IPS-18c (cell line): Measurements from ENCODE around the gene CMBL.

Experiments
- H3K4me3 ChIP-seq: 2 replicates; pipeline ENCODE4 v1.7.0; 2013; ENCODE audit warnings: low read depth, mild to moderate bottlenecking, low read length, moderate library complexity; ENCODE audit not compliant: insufficient read depth
- H3K9me3 ChIP-seq: one replicate; pipeline ENCODE4 v1.6.1; 2013; ENCODE audit warnings: mild to moderate bottlenecking, low read length, moderate library complexity; ENCODE audit not compliant: control insufficient read depth, insufficient read depth

CMBL gene

DNA sequence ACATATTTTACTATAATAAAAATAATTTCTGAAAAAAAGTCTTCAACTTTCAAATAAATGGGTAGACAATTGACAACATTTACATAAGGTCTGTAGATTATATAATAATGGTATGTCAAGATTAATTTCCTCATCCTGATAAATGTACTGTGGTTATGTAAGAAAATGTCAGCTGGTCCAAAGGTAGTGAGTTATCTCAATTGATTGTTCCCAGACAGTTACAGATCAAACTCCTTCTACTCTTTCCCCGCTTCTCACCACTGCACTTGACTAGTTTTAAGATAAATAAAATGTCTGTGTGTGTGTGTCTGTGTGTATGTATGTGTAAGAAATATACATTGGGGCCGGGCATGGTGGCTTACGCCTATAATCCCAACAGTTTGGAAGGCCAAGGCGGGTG, 29.4 kb upstream of the CMBL start:
- Histone ChIP-seq H3K9me3 (no peaks in the 10 kb centered on the region), H3K4me3 (no peak overlapping the region)

DNA sequence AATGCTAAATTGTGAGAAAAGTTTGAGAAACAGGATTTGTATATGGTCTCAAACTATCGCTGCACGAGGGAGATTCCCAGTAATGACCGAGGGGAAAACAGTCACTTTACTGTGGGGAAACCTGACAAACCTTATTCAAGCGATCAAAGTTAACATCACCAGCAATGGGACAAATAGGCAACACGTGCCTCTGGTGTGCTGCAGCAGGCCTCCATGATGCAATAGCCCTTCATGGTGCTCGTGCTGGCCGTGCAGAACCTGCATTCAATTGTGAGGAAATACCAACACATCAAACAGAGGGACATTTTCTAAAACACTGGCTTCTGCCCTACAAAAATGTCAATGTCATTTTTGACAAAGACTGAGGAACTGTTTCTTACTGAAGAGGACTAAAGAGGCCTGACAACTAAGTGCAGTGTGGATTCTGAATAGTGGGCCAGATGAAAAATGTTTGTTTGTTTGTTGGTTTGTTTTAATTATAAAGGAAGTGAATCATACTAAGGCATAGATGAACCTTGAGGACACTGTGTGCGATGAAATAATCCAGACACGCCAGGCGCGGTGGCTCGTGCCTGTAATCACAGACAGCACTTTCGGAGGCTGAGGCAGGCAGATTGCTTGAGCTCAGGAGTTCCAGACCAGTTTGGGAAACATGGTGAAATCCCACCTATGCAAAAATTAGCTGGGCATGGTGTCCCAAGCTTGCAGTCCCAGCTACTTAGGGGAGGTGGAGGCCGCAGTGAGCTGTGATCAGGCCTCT, 28.2 kb upstream of the CMBL start:
- no peaks in the 10 kb centered on the region for H3K9me3 ChIP-seq
- H3K4me3 ChIP-seq, result no peak overlapping the region

DNA sequence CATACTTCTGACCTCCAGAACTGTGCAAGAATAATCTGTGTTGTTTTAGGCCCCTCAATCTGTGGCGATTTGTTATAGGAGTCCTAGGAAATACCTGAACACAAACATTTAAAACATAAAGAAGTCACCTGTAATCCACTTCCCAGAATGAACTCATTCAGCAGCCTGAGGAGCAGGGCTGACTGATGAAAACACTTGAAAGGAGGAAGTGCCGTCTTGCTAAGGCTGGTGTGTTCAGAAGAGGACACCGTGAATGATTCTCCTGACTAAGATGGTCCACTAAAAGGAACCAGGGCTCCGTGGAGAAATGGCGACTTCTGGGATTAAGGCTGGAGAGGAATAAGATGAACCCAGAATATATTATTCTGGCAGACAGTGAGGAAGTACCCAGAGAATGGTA, 27.1 kb upstream of the CMBL start:
- H3K9me3 ChIP-seq, result no peaks in the 10 kb centered on the region
- no peak overlapping the region for H3K4me3 ChIP-seq

DNA sequence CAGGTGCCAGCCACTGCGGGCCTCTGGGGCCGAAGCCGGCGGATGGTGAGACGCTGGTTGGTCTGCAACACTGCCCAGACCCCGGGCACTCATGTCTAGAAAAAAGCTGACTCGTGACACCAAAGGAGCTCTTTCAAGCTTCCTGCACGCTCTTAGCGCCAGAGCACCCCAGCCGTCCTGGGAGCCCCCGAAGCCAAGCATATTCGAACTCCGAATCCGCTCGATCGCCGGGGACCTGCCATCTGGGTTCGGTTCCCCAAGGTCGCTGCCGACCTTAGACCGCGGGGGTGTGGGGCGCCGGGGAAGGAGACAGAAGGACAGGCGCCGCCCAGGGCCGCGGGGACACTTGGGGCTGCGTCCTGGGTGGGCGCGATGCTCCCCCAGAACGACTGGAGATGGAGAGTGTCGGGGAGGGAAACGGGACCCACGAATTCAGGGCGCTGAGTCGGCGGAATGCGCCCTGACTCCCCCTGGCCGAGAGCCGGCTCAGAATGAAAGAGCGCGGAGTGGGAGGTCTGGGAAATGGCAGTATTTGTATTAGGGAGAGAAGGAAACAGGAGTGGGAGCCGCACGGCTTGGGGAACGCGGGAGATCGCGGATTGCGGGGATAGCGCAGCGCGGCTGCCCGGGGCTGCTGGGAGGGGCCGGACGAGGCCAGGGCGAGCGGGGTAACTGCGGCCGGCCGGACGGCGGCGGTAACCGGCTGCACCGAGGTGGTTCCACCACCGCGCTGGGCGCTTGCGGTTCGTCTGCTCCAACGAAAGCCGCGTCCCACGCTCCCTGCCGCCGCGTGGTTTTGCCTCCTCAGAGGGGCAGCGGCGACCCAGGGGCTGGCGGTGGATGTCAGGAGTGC, 25.7 kb upstream of the CMBL start:
- peak overlapping the region; percentile 72 for H3K4me3 ChIP-seq
- no peaks in the 10 kb centered on the region for H3K9me3 ChIP-seq

DNA sequence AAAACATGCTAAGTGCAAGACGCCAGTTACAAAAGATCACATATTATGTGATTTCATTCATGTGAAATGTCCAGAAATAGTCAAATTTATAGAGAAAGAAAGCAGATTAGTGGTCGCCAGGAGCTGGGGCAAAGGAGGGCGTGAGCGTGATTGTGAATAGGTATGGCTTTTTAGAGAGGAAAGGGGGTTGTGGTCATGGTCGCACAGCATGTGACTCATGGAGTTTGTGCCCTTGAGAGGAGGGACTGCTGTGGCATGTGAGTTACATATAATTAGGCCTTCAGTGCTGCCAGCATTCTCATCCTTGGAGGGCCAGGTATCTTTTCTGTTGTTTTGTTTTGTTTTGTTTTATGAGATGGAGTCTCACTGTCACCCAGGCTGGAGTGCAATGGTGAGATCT, 24.6 kb upstream of the CMBL start:
- no peaks in the 10 kb centered on the region for H3K9me3 ChIP-seq
- no peak overlapping the region for H3K4me3 ChIP-seq

DNA sequence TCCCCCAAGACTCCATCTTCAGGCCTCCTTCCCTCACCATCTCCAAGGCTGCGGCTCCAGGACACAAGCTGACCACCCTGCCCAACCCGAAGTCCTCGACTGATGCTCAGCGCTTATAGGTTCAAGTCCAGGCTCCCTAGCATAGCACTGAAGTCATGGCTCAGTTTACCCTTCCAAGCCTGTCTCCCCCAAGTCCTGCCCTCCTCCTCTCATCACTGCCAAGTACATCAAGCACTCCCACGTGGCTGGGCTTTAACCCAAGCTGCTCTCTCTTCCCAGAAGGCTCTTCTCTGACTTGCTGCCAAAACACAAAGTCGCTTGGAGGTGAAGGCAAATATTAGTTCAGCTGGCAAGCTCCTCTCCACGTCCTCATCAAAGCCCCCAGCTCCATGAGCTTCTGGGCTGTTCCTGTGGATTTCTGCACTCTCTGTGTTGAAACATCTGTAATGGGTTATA, 23.7 kb upstream of the CMBL start:
- no peaks in the 10 kb centered on the region for H3K9me3 ChIP-seq
- H3K4me3 ChIP-seq, result no peak overlapping the region

DNA sequence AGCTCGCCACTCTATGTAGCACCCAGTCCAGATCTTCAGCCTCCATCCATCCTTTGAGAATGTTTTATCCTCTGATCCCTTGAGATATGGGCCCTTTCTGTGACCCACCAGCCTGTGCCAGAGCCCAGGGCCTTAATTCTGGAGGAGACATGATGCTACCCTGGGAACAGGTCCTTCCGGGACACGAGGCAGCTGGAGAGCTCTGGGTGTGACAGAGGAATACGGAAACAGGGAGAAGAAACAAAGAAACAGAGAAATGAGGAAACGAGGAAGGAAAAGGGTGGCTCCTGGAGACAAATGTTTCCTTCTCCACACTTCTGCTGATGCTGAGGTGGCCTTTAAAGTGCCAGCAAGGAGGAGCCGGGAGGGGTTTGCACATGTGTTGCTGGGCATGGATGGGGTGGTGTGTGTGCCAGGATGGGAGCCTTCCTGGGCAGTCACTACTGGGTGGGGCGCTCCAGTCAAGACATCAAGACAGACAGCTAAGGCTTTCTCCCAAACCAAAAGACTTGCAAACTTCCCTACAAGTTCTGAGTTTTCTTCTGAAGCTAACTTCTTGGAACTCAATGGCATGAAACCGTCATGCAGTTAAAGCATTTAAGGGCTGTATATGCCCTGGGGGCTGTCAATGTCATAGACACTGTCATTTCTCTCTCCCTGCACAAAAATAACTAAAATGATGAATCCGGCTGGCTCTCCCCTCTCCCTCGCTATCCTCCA, 23.0 kb upstream of the CMBL start:
- no peaks in the 10 kb centered on the region for H3K9me3 ChIP-seq
- H3K4me3 ChIP-seq, result no peak overlapping the region

DNA sequence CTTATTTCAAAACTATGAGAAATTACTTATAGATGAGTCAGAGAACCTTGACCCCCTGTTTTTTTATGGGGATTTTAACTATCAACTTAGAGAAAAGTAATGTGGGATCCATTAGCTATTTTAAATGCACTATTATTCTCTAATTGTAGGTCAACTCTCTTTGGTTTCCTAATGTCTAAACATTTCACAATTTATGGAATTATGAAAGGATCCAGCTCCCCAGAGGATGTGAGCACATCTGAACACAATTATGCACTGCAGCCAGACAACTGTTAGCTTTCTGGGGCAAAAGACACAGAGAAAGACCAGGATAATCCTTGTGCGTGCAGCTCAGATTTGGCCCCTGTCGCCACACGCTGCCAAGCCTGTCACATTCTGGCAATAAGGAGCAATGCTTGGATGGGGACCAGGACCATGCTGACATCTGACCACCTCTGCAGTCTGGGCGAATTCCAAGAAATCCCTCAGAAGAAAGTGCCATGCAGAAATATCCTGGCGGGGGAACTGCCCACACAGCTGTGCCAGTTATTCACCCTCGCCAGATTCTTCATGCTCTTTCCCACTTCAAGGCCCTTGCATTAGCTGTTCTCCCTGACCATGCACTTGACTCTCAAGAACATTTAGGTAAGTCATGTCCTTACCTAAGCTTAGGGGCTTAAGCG, 22.2 kb upstream of the CMBL start:
- no peak overlapping the region for H3K4me3 ChIP-seq

DNA sequence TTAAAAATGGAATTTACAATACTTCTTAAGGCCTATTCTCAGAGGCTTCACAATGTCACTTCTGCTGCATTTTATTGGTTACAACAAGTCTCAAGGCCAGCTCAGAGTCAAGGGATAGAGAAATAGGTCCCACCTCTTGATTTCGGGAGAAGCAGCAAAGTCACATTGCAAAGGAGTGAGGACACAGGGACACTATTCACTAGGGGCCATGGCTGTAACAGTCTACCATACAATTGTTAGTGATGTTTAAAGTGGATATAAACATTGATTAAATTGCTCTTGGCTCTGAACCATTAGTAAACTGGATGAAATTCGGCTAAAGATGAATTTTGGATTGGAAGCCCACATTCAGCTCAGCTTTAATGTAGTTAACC, 21.7 kb upstream of the CMBL start:
- H3K4me3 ChIP-seq, result no peak overlapping the region
- H3K9me3 ChIP-seq, result no peaks in the 10 kb centered on the region

More for the DNA sequence above, 22.2 kb upstream of the CMBL start:
- no peaks in the 10 kb centered on the region for H3K9me3 ChIP-seq

DNA sequence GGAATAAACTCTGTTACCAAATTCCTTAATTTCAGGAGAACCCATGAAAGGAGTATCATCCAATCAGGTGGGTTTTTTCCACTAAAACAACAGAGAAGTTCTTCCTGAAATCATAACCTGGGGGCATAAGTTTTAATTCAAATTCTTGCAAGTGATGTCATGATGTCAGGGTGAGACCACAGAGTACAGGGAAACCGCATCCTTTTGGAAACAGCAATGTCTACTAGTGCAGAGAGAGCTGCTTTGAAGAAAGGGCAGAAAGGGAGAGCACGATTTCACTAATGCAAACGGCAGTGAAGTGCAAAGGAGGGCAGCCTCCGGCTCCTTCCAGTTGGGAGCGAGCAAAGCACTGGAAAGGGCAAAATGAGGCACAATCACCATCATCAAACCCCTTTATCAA, 20.6 kb upstream of the CMBL start:
- no peak overlapping the region for H3K4me3 ChIP-seq
- H3K9me3 ChIP-seq, result no peaks in the 10 kb centered on the region

DNA sequence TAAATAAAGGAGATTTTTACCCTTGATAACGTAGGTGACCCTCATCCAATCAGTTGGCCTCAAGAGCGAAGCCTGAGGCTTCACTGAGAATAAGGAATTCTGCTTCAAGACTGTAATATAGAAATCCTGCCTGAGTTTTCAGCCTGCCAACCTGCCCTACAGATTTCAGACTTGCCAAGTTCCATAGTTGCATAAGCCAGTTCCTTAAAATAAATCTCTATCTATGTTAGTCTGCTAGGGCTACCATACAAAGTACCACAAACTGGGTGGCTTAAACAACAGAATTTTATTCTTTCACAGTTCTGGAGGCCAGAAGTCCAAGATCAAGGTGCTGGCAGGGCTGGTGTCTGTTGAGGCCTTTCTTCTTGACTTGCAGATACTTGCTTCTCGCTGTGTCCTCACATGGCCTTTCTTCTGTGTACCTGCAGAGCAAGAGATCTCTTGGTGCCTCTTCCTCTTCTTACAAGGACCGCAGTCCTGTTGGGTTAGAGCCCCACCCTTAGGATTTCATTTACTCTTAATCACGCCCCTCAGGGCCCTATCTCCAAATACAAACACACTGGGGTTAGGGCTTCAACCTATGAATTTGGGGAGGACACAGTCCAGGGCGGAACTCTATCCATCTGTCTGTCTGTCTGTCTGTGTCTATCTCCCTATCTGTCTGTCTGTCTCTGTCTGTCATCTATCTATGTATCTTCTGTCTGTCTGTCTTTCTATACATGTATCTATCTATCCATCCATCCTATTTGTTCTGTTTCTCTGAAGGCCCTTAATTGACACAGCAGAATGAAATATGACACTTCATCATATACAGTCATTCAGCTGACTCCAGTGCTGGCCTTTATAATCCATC, 17.0 kb upstream of the CMBL start:
- H3K9me3 ChIP-seq, result no peaks in the 10 kb centered on the region
- no peak overlapping the region for H3K4me3 ChIP-seq

DNA sequence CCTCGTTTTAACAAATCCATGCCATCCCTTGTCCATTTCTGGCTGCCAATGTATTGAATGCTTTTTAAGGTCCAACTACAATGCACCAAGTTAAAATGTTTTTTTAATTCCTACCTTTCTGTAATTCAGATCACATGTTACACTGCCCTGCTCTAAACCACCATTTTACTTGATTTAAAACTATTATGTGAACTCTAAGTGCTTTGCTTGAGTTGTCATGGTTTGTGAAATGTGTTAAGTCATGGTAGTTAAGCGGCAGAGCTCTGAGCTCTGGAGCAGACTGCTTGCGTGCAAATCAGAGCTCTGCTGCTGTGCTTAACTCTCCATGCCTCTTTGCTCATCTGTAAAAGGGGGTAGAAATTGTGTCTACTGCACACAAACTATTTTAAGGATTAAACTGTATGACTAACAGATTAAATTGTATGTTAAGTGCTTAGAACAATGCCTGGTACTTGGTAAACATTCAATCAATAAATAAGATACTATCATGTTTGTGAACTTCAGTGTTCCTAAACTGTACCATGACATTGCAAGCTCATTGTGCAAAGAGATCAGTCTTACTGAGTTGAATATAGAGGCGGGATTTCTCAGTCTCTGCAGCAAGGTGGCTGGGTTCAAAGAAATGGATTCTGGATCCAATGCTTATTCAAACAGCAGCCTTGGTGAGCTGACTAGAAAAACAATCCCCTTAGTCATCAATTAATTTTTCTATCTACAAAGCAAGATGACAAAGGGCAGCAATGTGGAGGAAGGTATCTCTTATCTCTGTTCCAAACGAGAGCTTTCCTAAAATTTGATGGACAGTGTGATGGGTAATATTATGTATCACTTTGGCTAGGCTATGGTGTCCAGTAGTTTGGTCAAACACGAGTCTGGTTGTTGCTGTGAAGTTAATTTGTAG, 16.1 kb upstream of the CMBL start:
- Histone ChIP-seq H3K4me3 (no peak overlapping the region), H3K9me3 (no peaks in the 10 kb centered on the region)

DNA sequence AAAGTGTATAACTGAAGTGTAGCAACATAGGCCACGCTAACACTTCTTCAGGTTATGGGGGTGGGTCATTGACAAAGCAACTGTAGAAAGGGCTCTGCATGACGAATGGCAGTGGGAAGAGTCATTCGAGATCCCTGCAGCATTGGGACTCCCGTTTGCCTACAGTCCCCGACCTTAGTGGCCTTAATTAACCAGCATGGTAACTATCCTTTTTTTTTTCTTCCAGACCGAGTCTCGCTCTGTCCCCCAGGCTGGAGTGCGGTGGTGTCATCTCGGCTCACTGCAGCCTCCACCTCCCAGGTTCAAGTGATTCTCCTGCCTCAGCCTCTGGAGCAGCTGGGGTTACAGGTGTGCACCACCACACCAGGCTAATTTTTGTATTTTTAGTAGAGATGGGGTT, 14.2 kb upstream of the CMBL start:
- Histone ChIP-seq H3K4me3 (no peak overlapping the region), H3K9me3 (no peaks in the 10 kb centered on the region)

DNA sequence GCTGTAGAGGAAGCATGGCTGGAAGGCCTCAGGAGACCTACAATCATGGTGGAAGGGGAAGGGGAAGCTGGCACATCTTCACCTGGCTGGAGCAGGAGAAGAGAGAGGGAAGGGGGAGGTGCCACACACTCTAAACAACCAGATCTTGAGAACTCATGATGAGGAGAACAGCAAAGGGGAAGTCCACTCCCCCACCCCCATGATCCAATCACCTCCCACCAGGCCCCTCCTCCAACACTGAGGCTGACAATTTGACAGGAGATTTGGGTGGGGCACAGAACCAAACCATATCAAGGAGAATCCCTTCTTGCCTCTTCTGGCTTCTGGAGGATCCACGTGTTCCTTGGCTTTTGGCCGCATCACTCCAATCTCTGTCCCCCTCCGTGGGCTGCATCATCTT, 13.1 kb upstream of the CMBL start:
- Histone ChIP-seq H3K4me3 (no peak overlapping the region), H3K9me3 (no peaks in the 10 kb centered on the region)

DNA sequence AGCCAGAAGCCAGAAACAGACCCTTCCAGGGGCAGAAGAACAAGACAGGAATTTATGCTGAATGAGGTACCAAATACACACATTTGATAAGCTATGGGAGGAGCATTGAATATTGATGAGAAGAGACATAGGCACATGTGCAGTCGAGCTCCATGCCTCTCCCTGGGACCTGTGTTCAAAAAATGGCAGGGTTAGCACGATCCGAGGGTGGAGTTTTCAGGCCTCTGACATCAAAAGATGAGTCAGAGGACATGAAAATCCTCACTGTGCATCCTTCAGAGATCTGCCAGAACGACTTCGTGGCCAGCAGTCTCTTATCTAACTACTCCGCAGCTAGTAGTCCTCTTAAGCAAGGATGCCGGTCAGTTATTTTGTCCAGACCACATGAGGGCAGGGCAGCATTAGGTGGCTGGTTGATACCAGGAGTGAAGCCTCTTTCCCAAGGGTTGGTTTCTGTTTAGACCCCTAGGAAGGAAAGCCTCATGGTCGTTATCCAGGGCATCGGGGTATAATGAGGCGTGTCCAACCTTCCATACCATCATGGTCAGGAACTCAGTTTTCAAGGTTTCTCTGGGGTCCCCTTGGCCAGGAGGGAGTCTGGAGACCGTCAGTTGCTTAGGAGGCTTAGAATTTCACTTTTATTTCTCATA, 11.6 kb upstream of the CMBL start:
- Histone ChIP-seq H3K4me3 (no peak overlapping the region), H3K9me3 (no peaks in the 10 kb centered on the region)
